Activated B cell treated with CpG ODN at 0.5 μM for 24 hours (primary cell): ENCODE data around the gene SLC6A19. TPM values are rescaled to one million over a fixed set of nuclear protein-coding genes. Genes with fewer than 3 reads are reported as not detected.

Experiments
- ATAC-seq: fragments of 200-7000 bp; cut with Tn5 transposase; one replicate; pipeline ENCODE4 v1.10.0; 2021; ENCODE audit warnings: low read depth, mild to moderate bottlenecking, moderate library complexity
- CTCF ChIA-PET: fragments of 350-600 bp; sonication (Branson Sonifier 250); formaldehyde crosslinking; loops from one replicate; lab custom pipeline; 2021; ENCODE audit warnings: antibody characterized with exemption; lab: Charles Lee
- POLR2A ChIA-PET: fragments of 350-600 bp; sonication (Branson Sonifier 250); formaldehyde crosslinking; loops from one replicate; lab custom pipeline; 2021; ENCODE audit warnings: antibody characterized with exemption; lab: Charles Lee
- DNase-seq: peaks from one replicate; pipeline ENCODE4 v3.0.0; 2022
- H3K27ac Mint-ChIP-seq: one replicate; pipeline ENCODE4 v1.8.0; 2020; ENCODE audit warnings: mixed read lengths
- H3K27me3 Mint-ChIP-seq: one replicate; pipeline ENCODE4 v1.8.0; 2021; ENCODE audit warnings: mixed read lengths
- H3K36me3 Mint-ChIP-seq: one replicate; pipeline ENCODE4 v1.8.0; 2021; ENCODE audit warnings: low read depth, mixed read lengths
- H3K4me1 Mint-ChIP-seq: one replicate; pipeline ENCODE4 v1.8.0; 2021; ENCODE audit warnings: mixed read lengths
- H3K4me3 Mint-ChIP-seq: one replicate; pipeline ENCODE4 v1.8.0; 2020; ENCODE audit warnings: mild to moderate bottlenecking, mixed read lengths
- H3K9me3 Mint-ChIP-seq: one replicate; pipeline ENCODE4 v1.8.0; 2020; ENCODE audit warnings: mixed read lengths
- CTCF ChIP-seq: fragments of 200-600 bp; IDR thresholded peaks from one replicate; pipeline ENCODE4 v1.8.0; 2022; ENCODE audit warnings: antibody characterized with exemption, mild to moderate bottlenecking
- intact Hi-C: fragments of 100-400 bp; cut with micrococcal nuclease; formaldehyde crosslinking; loops from one replicate; pipeline ENCODE4 v1.15.1; 2024
- total RNA-seq: library from RNA; stranded (reverse); gene quantifications from 2 replicates; pipeline ENCODE4 v1.2.3, GENCODE V29; 2022

The SLC6A19 gene
- total RNA-seq, 1 donor from 2014 or later: not detected

DNA sequence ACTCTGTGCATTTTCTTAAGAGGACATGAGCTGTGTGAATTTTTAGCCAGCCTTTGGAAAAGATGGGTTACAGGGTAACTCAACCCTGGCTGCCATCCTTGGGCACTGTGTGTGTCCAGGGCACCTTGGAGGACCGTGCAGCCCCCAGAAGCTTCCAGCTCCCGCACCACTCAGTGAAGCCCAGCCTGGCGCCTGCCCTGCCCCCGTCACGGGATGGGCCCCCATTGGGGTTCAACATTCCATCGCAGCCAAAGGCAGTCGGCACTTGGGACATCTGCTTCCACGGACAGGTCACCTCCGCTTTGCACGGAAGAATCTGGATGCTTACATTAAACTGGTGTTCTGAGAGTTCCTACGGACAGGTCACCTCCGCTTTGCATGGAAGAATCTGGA is 21.9 kb downstream of the SLC6A19 start:
- H3K9me3 Mint-ChIP-seq: no peaks in the 10 kb centered on the region
- CTCF ChIA-PET: no interaction called here
- DNase-seq: no peak
- H3K27ac Mint-ChIP-seq: no peak overlapping the region
- H3K36me3 Mint-ChIP-seq: no peaks in the 10 kb centered on the region
- ATAC-seq: no peak
- POLR2A ChIA-PET: no interaction called here
- TF ChIP-seq CTCF: no peak
- peaks cover 8% of the 10 kb centered on the region for H3K27me3 Mint-ChIP-seq
- H3K4me3 Mint-ChIP-seq: no peak overlapping the region
- H3K4me1 Mint-ChIP-seq: no peaks in the 10 kb centered on the region
- intact Hi-C loops: no loop called here

- Mint-ChIP-seq H3K4me1 (no peaks in the 10 kb centered on the region), H3K9me3 (no peaks in the 10 kb centered on the region), H3K27me3 (peaks cover 5% of the 10 kb centered on the region), H3K36me3 (no peaks in the 10 kb centered on the region), H3K4me3 (no peak overlapping the region), H3K27ac (no peak overlapping the region)
- intact Hi-C loops: no loop called here
- ChIA-PET CTCF (no interaction called here), POLR2A (no interaction called here)
- ATAC-seq: no peak
- no peak for DNase-seq
- no peak for TF ChIP-seq CTCF
Measured at GRCh38 chr5:1224631-1225030, 23.2 kb downstream of the SLC6A19 start.

GRCh38 chr5:1225081-1225480 is 23.7 kb downstream of the SLC6A19 start, which contains the start of gene SLC6A18:
Gene SLC6A18 (plus strand): TSS chr5:1225381. CDS start chr5:1225478, 97 bp downstream.
- POLR2A ChIA-PET: no interaction called here
- Mint-ChIP-seq H3K27ac (no peak within 1 kb of the TSS), H3K4me1 (no peaks in the 10 kb centered on the region), H3K4me3 (no peak within 1 kb of the TSS), H3K36me3 (no peaks in the 10 kb centered on the region), H3K9me3 (no peaks in the 10 kb centered on the region), H3K27me3 (peaks cover 8% of the 10 kb centered on the region)
- DNase-seq (no peak), ATAC-seq (no peak)
- no peak for TF ChIP-seq CTCF
- CTCF ChIA-PET: no interaction called here
- intact Hi-C loops: no loop called here

DNA sequence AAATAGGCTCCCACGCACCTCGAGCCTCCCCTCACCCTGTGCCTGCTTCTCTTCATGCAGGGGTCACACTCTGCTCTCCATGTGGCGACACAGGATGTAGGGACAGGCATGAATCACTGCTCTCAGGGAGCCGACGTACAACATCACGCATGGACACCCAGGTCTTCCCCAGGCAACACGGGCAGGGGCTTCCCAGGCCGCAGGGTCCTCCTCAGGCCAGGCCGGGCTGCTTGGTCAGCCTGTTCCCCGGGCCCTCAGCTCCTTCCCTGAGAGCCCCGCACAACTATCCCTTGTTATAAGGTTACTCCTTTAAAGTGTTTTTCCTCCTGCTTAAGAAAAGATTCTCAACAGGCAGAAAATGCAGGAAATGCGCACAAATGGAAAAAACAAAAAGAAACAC is 24.8 kb downstream of the SLC6A19 start:
- H3K27me3 Mint-ChIP-seq: peaks cover 11% of the 10 kb centered on the region
- intact Hi-C loops: no loop called here
- H3K4me3 Mint-ChIP-seq: no peak overlapping the region
- no peak for TF ChIP-seq CTCF
- H3K36me3 Mint-ChIP-seq: no peaks in the 10 kb centered on the region
- no peaks in the 10 kb centered on the region for H3K9me3 Mint-ChIP-seq
- ChIA-PET POLR2A (no interaction called here), CTCF (no interaction called here)
- DNase-seq: no peak
- ATAC-seq: no peak
- H3K4me1 Mint-ChIP-seq: no peaks in the 10 kb centered on the region
- no peak overlapping the region for H3K27ac Mint-ChIP-seq

DNA sequence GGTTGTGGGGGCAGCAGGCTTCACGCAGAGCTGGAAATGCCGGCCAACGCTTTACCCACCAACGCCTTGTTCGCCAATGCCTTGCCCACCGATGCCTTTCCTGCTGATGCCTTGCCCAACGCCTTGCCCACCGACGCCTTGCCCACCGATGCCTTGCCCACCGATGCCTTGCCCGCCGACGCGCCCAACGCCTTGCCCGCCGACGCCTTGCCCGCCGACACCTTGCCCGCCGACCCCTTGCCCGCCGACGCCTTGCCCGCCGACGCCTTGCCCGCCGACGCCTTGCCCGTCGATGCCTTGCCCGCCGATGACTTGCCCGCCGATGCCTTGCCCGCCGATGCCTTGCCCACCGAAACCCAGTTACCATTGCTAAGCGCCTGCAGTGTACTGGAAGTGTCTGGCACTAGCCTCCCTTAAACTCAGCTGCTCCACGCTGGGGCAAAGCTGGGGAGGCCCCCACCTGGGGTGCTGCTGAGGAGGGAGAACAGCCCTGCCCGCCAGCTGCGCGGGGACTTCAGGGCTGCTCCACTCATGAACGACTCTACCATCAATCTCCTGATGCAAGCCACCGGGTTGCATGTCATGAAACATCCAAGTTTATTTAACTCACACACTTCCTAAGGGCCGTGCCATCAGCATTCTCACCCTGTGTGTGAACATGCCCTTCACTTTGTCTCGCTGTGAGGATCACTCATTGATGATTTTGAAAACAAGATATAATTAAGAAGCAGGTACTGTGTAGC is 25.6 kb downstream of the SLC6A19 start:
- no peak for TF ChIP-seq CTCF
- intact Hi-C loops: no loop called here
- Mint-ChIP-seq H3K27ac (no peak overlapping the region), H3K36me3 (no peaks in the 10 kb centered on the region), H3K27me3 (peaks cover 11% of the 10 kb centered on the region), H3K9me3 (no peaks in the 10 kb centered on the region), H3K4me1 (no peaks in the 10 kb centered on the region), H3K4me3 (no peak overlapping the region)
- CTCF ChIA-PET: no interaction called here
- POLR2A ChIA-PET: no interaction called here
- DNase-seq: no peak
- no peak for ATAC-seq
